Transverse colon (tissue), 4 donors: Measurements from ENCODE around the gene SNIP1.

Source experiments
- CTCF ChIP-seq, 5 experiments: fragments of 200-600 bp in 3 of 5; fragments of 450-650 bp in 2 of 5; sonication (generic) in 3 of 5; IDR thresholded peaks; 1 replicate in 2 of 5; 2 replicates in 3 of 5; pipeline ENCODE4 v1.5.1; 2016 to 2017; ENCODE audit warnings: antibody characterized with exemption in 5 of 5, inconsistent platforms in 3 of 5, mild to moderate bottlenecking in 2 of 5, moderate library complexity in 1 of 5
- POLR2A ChIP-seq: fragments of 450-650 bp; IDR thresholded peaks from one replicate; pipeline ENCODE4 v1.6.1; 2016; ENCODE audit warnings: antibody characterized with exemption, mild to moderate bottlenecking, moderate library complexity
- POLR2AphosphoS5 ChIP-seq, 3 donors: sonication (generic); formaldehyde crosslinking; IDR thresholded peaks; one replicate each; pipeline ENCODE4 v1.6.1; 2016; ENCODE audit warnings: antibody characterized with exemption in 3 of 3

DNA sequence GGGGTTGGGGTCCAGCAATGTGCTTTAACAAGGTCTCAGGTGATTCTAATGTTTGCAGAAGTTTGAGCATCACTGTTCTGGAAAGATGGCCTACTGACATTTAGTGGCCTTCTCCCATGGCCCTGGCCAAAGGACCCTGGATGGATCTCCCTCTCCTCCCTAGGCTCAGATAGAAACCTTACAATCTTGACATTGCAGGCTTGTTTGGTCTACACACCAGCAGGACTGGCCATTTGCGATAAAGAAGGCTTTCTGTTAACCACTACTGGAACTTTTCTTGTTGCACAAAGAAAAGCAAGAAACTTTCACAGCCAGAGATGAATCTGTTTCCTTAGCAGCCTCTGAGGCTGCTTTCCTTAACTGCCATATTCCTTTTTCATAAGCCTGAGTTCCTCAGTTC, 8.9 kb upstream of the SNIP1 start:
- TF ChIP-seq CTCF (IDR thresholded peaks at IDR 0.05), result no peak
- TF ChIP-seq POLR2AphosphoS5 (IDR thresholded peaks at IDR 0.05), result no peak
- no peak for TF ChIP-seq POLR2A
